Sigmoid colon (tissue), 7 donors: Measurements from ENCODE around the gene SPATA2L. TPM values are rescaled to one million over a fixed set of nuclear protein-coding genes. Genes with fewer than 3 reads are reported as not detected.
"Not testable (repeated sequence)": the region's sequence is repeated elsewhere in the genome, so short reads cannot be mapped to it uniquely, and the experiment has no call there.

ENCODE experiments used
- DNase-seq: peaks from one replicate; pipeline ENCODE4 v3.0.0-alpha.2; 2019
- H3K27ac ChIP-seq, 4 donors: fragments of 200-600 bp; sonication (generic); one replicate each; pipeline ENCODE4 v1.5.1; 2016 to 2019; ENCODE audit warnings: mild to moderate bottlenecking in 1 of 4
- H3K27me3 ChIP-seq, 3 donors: fragments of 200-600 bp; sonication (generic); one replicate each; pipeline ENCODE4 v1.5.1; 2019; ENCODE audit warnings: mild to moderate bottlenecking in 1 of 3
- H3K36me3 ChIP-seq, 4 donors: fragments of 200-600 bp; sonication (generic); one replicate each; pipeline ENCODE4 v1.5.1; 2016 to 2019
- H3K4me1 ChIP-seq, 4 donors: fragments of 200-600 bp; sonication (generic); one replicate each; pipeline ENCODE4 v1.5.1; 2017 to 2019
- H3K4me3 ChIP-seq, 4 donors: fragments of 200-600 bp; sonication (generic); one replicate each; pipeline ENCODE4 v1.5.1; 2017 to 2019; ENCODE audit warnings: mild to moderate bottlenecking in 2 of 4, moderate library complexity in 1 of 4
- H3K9me3 ChIP-seq, 4 donors: fragments of 200-600 bp in 3 of 4; sonication (generic) in 3 of 4; one replicate each; pipeline versions ENCODE4 v1.5.1 to v1.6.1; 2013 to 2019
- CTCF ChIP-seq, 4 experiments: fragments of 450-650 bp in 3 of 4; fragments of 200-600 bp in 1 of 4; IDR thresholded peaks; one replicate each; pipeline ENCODE4 v1.5.1; 2016 to 2019; ENCODE audit warnings: antibody characterized with exemption in 4 of 4, mild to moderate bottlenecking in 3 of 4, moderate library complexity in 2 of 4
- EP300 ChIP-seq, 4 donors: sonication (generic); formaldehyde crosslinking; IDR thresholded peaks; one replicate each; pipeline ENCODE4 v1.6.1; 2017; ENCODE audit warnings: antibody characterized with exemption in 4 of 4
- POLR2A ChIP-seq, 2 donors: fragments of 450-650 bp; IDR thresholded peaks; one replicate each; pipeline ENCODE4 v1.6.1; 2016; ENCODE audit warnings: antibody characterized with exemption in 2 of 2, mild to moderate bottlenecking in 2 of 2, moderate library complexity in 2 of 2
- POLR2AphosphoS5 ChIP-seq, 4 donors: sonication (generic); formaldehyde crosslinking; IDR thresholded peaks; one replicate each; pipeline ENCODE4 v1.6.1; 2017; ENCODE audit warnings: antibody characterized with exemption in 4 of 4
- WGBS, 2 donors: extraction: QIAGEN DNeasy Blood & Tissue Kit; methylation state at CpG; one replicate each; pipeline ENCODE4 v1.1.7; 2013; 5-methylcytosine and 5-hydroxymethylcytosine counted together
- intact Hi-C: fragments of 100-400 bp; cut with DNase I; formaldehyde crosslinking; loops from one replicate; pipeline ENCODE4 v1.15.1; 2023
- polyA plus RNA-seq, 3 donors: library from polyadenylated mRNA; stranded (reverse); fragments of 200-250 nt; gene quantifications; one replicate each; pipeline ENCODE4 v1.2.3, GENCODE V29; 2013
- total RNA-seq, 4 donors: library from RNA; depleted of rRNA; stranded (reverse); fragments of >200 nt; gene quantifications; one replicate each; pipeline ENCODE4 v1.1.0, GENCODE V29; 2016
- donor health status: healthy with polysubstance abuse.
- donor health status: Bipolar disorder and iron deficiency.
- donor health status: healthy.

SPATA2L gene
- total and polyA plus RNA-seq, 7 donors: 3.5 to 17.6 (median 11.3) TPM

- DNase-seq: no peak
- Histone ChIP-seq H3K27me3 (no peaks in the 10 kb centered on the region), H3K27ac (peak overlapping the region in 1 of 4 donors; percentile 8), H3K9me3 (no peaks in the 10 kb centered on the region), H3K4me3 (no peak overlapping the region), H3K4me1 (no peaks in the 10 kb centered on the region), H3K36me3 (no peaks in the 10 kb centered on the region)
- WGBS, 2 donors: 93 to 94% methylated on average over 16 of the region's 16 CpGs
- intact Hi-C loops: no loop called here
- TF ChIP-seq POLR2AphosphoS5 (IDR thresholded peaks at IDR 0.05) (no peak), EP300 (IDR thresholded peaks at IDR 0.05) (no peak), CTCF (IDR thresholded peaks at IDR 0.05) (no peak), POLR2A (IDR thresholded peaks at IDR 0.05) (no peak)
These were observed 29.1 kb downstream of the SPATA2L start for GRCh38 chr16:89672177-89672941.

GRCh38 chr16:89671565-89671964, 29.9 kb downstream of the SPATA2L start:
- H3K36me3 ChIP-seq, H3K9me3 ChIP-seq, H3K27me3 ChIP-seq, intact Hi-C loops, H3K27ac ChIP-seq, H3K4me1 ChIP-seq, DNase-seq, H3K4me3 ChIP-seq: not testable (repeated sequence)
- WGBS, 2 donors: 87 to 90% methylated on average over 4 of the region's 4 CpGs

- H3K27ac ChIP-seq: no peak overlapping the region
- no peak for DNase-seq
- H3K36me3 ChIP-seq: no peaks in the 10 kb centered on the region
- intact Hi-C loops: no loop called here
- TF ChIP-seq POLR2AphosphoS5 (IDR thresholded peaks at IDR 0.05) (no peak), CTCF (IDR thresholded peaks at IDR 0.05) (no peak), EP300 (IDR thresholded peaks at IDR 0.05) (no peak), POLR2A (IDR thresholded peaks at IDR 0.05) (no peak)
- no peak overlapping the region for H3K4me3 ChIP-seq
- 83 to 88% methylated on average over 10 of the region's 10 CpGs for WGBS, 2 donors
- H3K4me1 ChIP-seq: no peaks in the 10 kb centered on the region
- H3K27me3 ChIP-seq: no peaks in the 10 kb centered on the region
- H3K9me3 ChIP-seq: no peaks in the 10 kb centered on the region
These were observed 30.7 kb downstream of the SPATA2L start for GRCh38 chr16:89670496-89671431.

- H3K4me3 ChIP-seq: no peak overlapping the region
- intact Hi-C loops: no loop called here
- H3K36me3 ChIP-seq: no peaks in the 10 kb centered on the region
- H3K27ac ChIP-seq: no peak overlapping the region
- DNase-seq: no peak
- 82 to 94% methylated on average over 13 of the region's 13 CpGs for WGBS, 2 donors
- TF ChIP-seq POLR2AphosphoS5 (IDR thresholded peaks at IDR 0.05): no peak
- TF ChIP-seq CTCF (IDR thresholded peaks at IDR 0.05): no peak
- no peak for TF ChIP-seq EP300 (IDR thresholded peaks at IDR 0.05)
- TF ChIP-seq POLR2A (IDR thresholded peaks at IDR 0.05): no peak
- no peaks in the 10 kb centered on the region for H3K4me1 ChIP-seq
- no peaks in the 10 kb centered on the region for H3K9me3 ChIP-seq
- no peaks in the 10 kb centered on the region for H3K27me3 ChIP-seq
These were observed 31.8 kb downstream of the SPATA2L start for GRCh38 chr16:89669755-89670154.

- Histone ChIP-seq H3K27me3 (no peaks in the 10 kb centered on the region), H3K4me1 (no peaks in the 10 kb centered on the region), H3K36me3 (peaks cover 0 to under 1% (median 0%) of the 10 kb centered on the region in 4 donors), H3K4me3 (no peak overlapping the region), H3K27ac (no peak overlapping the region), H3K9me3 (no peaks in the 10 kb centered on the region)
- TF ChIP-seq CTCF (IDR thresholded peaks at IDR 0.05) (no peak), POLR2AphosphoS5 (IDR thresholded peaks at IDR 0.05) (no peak)
- DNase-seq: no peak
- intact Hi-C loops: no loop called here
- WGBS, 2 donors: 46 to 66% methylated on average over 5 of the region's 5 CpGs
These were observed 32.7 kb downstream of the SPATA2L start for GRCh38 chr16:89668790-89669158.
